ENCODE measurements around the gene ATP5PO. TPM values are rescaled to one million over a fixed set of nuclear protein-coding genes. Genes with fewer than 3 reads are reported as not detected.

Gene ATP5PO
- total and polyA plus RNA-seq, 2 of the 8 experiments (the other 6 are each of a cell fraction or from before 2014, with no cell fraction given), result 251 to 267 TPM

- TF ChIP-seq RXRA (IDR thresholded peaks at IDR 0.05; ENCODE audit: insufficient read depth, low read depth, low read length) (no peak), BCL11A (IDR thresholded peaks at IDR 0.05; ENCODE audit: low read depth in 2 of 2, low read length in 2 of 2) (no peak), RBBP5 (IDR thresholded peaks at IDR 0.05; ENCODE audit: borderline replicate concordance, low read depth, low read length) (no peak), JUND (IDR thresholded peaks at IDR 0.05; ENCODE audit: low read length) (no peak), POU5F1 (IDR thresholded peaks at IDR 0.05; ENCODE audit: low read depth, low read length) (no peak), RAD21 (IDR thresholded peaks at IDR 0.05 in 1 of 2, conservative IDR thresholded peaks at IDR 0.05 in 1 of 2; ENCODE audit: low read depth in 2 of 2, low read length in 2 of 2) (no peak), RNF2 (IDR thresholded peaks at IDR 0.05; ENCODE audit: borderline replicate concordance, low read depth, low read length, missing control alignments, poor library complexity, severe bottlenecking) (no peak)
Observed at GRCh38 chr21:33948951-33949444, 33.4 kb upstream of the ATP5PO start (continued).
